Choroid plexus epithelial cell (primary cell): Measurements from ENCODE around the gene KRT77.

ENCODE experiments used
- DNase-seq: peaks from one replicate; pipeline ENCODE4 v3.0.0-alpha.2; 2010; ENCODE audit warnings: low read depth
- H3K4me3 ChIP-seq: 2 replicates; pipeline ENCODE4 v1.5.1; 2011; ENCODE audit warnings: low read depth, mild to moderate bottlenecking, control low read depth, low read length, moderate library complexity
- CTCF ChIP-seq: conservative IDR thresholded peaks from 2 replicates; pipeline ENCODE4 v1.5.1; 2011; ENCODE audit warnings: low read depth, mild to moderate bottlenecking, control low read depth, inconsistent platforms, low read length, moderate library complexity

KRT77 gene

GRCh38 chr12:52645982-52646381, 57.3 kb downstream of the KRT77 start:
- no peak for TF ChIP-seq CTCF
- DNase-seq = no peak
- H3K4me3 ChIP-seq = no peak overlapping the region

GRCh38 chr12:52645120-52645761, 58.1 kb downstream of the KRT77 start:
- no peak for TF ChIP-seq CTCF
- H3K4me3 ChIP-seq = no peak overlapping the region
- DNase-seq = no peak

- no peak for DNase-seq
- no peak overlapping the region for H3K4me3 ChIP-seq
- no peak for TF ChIP-seq CTCF
Observed at GRCh38 chr12:52644078-52644415, 59.3 kb downstream of the KRT77 start.

DNA sequence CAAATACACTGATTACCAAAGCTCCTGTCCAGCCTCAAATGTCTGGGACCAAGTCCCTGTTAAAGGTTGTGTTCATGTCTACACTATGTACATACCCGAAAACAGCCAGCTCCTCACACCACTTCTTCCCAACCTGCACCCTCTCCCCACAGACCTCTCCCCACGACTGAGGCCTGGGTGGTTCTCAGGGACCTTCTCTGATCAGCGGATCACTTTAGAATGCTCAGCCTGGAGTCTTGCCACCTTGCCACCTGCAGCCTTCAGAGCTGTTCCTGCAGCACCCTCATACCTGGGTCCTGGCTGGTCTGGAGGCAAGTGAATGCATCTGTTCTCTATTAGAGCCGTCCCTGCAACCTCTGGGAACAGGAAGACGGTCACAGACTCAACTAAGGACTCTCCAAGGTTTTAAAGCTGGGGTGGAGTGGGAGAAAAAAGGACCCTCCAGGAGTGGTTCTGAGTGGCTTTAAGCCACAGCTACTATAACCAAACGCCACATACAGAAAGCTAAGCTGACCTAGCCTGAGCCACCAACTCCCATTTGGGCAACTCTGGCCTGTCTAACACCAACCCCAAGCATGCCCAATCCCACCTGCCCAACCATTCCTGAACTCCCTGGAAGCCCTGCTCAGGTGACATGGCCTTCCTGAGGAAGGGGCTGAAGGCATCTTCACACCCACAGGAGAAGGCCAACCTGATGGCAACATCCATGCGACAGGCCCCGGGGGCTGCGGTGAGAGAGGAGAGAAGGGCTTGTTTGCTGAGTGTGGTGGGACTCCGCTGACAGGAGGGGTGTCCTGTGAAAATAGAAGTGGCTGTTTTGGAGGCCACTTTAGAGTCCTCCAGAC, 59.9 kb downstream of the KRT77 start:
- H3K4me3 ChIP-seq = no peak overlapping the region
- DNase-seq = no peak
- no peak for TF ChIP-seq CTCF

- no peak for TF ChIP-seq CTCF
- DNase-seq = no peak
- no peak overlapping the region for H3K4me3 ChIP-seq
Observed at GRCh38 chr12:52641468-52641867, 61.9 kb downstream of the KRT77 start.
